HFF-Myc (cell line): ENCODE measurements around the gene TTC4.
A peak's percentile ranks its signal among the peaks of the same experiment; 100 is the strongest.

Source experiments
- DNase-seq: peaks from one replicate; pipeline ENCODE4 v3.0.0-alpha.2; 2011; ENCODE audit warnings: low read depth; ENCODE audit errors: extremely low read depth
- H3K4me3 ChIP-seq: replicated peaks from 2 replicates; pipeline ENCODE4 v1.5.1; 2011; ENCODE audit warnings: low read depth, mild to moderate bottlenecking, control low read depth, low read length
- CTCF ChIP-seq: IDR thresholded peaks from 2 replicates; pipeline ENCODE4 v1.5.1; 2012; ENCODE audit warnings: mild to moderate bottlenecking, low read depth, low read length, control low read depth; ENCODE audit errors: missing control alignments

The TTC4 gene

GRCh38 chr1:54710841-54711240 is 4.8 kb upstream of the TTC4 start:
- no peak for TF ChIP-seq CTCF
- no peak for DNase-seq
- no peak overlapping the region for H3K4me3 ChIP-seq

GRCh38 chr1:54711536-54711935 is 4.1 kb upstream of the TTC4 start:
- TF ChIP-seq CTCF = no peak
- DNase-seq = no peak
- H3K4me3 ChIP-seq = no peak overlapping the region

- peak overlapping the region; percentile 74 for H3K4me3 ChIP-seq
- TF ChIP-seq CTCF = no peak
- no peak for DNase-seq
These were observed 674 bp upstream of the TTC4 start for GRCh38 chr1:54714881-54715492.

- H3K4me3 ChIP-seq = peak overlapping the region; percentile 74
- TF ChIP-seq CTCF = no peak
- no peak for DNase-seq
These were observed 812 bp downstream of the TTC4 start for GRCh38 chr1:54716299-54717047.

GRCh38 chr1:54721719-54722118 is 6.1 kb downstream of the TTC4 start:
- no peak overlapping the region for H3K4me3 ChIP-seq
- no peak for DNase-seq
- TF ChIP-seq CTCF = no peak

- no peak for TF ChIP-seq CTCF
- H3K4me3 ChIP-seq = no peak overlapping the region
These were observed 8.3 kb downstream of the TTC4 start for GRCh38 chr1:54723985-54724384.

More at GRCh38 chr1:54723985-54724384, 8.3 kb downstream of the TTC4 start:
- DNase-seq = no peak
